NCI-H1105 treated with DMSO at 0.1 percent for 48 hours (cell line): ENCODE results near the gene SUCNR1.
"Not testable (repeated sequence)": the region's sequence is repeated elsewhere in the genome, so short reads cannot be mapped to it uniquely, and the experiment has no call there.

Experiments
- DNase-seq: peaks from one replicate; lab custom pipeline; 2025; lab: John Stamatoyannopoulos, UW

SUCNR1 gene

DNA sequence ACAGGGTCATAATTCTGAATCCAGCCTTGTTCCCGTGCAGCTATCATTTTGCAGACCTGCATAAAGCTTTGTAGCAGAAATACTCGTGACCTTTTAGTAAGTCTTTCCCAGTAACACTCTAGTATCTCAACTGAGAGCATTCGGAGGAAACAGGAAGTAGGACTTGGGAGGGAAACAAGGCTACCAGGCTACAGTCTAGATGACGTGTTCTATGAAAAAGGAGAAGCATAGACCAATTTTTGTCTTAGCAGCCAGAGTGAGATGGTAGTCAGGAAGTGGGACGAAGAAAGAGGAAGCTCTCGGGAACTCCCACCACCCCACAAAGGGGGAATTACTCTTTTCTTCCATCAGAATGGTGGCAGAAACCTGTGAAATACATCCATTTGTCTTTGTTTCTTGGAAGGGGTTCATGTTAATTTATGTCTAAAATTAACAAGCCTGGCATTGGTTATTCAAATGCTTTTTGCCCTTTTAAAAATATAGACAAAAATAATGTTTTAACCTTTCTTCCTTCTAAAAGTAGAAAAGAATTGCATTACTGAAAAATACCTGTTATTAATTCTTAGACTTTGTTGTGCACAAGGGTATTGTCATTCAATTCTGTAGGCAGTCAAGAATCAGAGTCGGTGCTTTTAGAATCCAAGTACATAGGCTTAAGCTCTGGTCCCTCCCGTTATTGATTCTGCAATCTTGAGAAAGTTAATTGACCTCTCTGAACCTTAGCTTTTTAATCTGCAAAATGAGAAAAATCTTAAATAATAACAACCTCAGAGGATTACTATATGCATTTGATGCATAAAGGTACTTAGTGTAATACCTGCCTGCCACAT, 1.6 kb upstream of the SUCNR1 start:
- DNase-seq, result no peak

- not testable (repeated sequence) for DNase-seq
Observed at GRCh38 chr3:151874079-151874478, 636 bp downstream of the SUCNR1 start.

DNA sequence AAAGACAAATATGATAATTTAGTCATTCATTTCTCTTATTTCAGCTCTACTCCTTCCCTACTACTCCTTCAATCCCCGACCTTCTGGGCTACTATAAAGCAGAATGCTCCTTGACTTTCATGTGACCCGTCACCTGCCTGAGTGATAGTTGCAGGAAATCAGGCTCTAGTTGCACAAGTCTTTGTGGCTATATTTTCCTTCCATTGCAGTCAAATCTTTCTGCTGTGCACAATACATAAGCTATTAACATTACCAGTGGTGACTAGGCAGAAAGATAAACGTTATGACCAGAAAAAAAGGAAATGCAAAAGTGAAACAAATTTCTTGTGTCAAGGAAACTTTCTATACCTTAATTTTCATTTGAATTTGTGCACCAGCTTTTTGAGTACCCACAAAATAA, 2.3 kb downstream of the SUCNR1 start:
- no peak for DNase-seq

GRCh38 chr3:151877269-151877668, 3.8 kb downstream of the SUCNR1 start:
- DNase-seq, result no peak

- DNase-seq, result no peak
Observed at GRCh38 chr3:151878465-151878864, 5.0 kb downstream of the SUCNR1 start.

GRCh38 chr3:151879037-151879436, 5.6 kb downstream of the SUCNR1 start:
- DNase-seq, result no peak

DNA sequence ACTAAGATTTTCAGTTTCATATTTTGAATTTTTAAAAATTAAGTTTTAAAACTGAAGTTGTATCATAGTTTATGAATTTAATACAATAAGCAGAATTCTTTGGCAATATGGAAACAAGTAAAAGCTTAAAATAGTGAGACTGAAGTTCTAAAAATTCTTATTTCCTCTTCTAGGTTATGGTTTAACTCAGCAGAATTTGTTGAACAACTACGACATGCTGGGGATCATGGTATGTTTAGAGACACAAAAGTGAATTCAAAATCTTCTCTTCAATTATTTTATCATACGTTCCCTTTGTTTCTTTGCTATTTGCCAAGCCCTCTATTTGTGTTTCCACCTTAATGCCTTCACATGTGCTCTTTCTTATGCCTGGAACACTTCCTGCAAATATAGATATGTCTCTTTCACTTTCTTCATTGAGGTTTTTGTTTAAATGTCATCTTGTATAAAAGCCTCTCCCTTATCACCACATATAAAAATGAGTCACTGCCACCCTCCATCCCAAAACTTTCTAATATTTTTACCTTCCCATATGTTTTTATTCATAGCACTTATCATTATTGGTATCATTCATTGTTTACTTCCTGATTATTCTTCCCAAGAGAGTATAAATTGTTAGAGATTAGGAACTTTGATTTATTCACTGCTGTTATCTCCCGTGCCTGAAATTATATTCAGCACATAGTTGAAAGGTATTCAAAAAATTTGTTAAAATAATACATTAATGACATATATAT, 6.4 kb downstream of the SUCNR1 start:
- DNase-seq, result no peak

GRCh38 chr3:151880416-151880690, 6.9 kb downstream of the SUCNR1 start:
- DNase-seq, result no peak

DNA sequence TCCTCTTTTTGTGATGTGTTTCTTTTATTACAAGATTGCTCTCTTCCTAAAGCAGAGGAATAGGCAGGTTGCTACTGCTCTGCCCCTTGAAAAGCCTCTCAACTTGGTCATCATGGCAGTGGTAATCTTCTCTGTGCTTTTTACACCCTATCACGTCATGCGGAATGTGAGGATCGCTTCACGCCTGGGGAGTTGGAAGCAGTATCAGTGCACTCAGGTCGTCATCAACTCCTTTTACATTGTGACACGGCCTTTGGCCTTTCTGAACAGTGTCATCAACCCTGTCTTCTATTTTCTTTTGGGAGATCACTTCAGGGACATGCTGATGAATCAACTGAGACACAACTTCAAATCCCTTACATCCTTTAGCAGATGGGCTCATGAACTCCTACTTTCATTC, 7.7 kb downstream of the SUCNR1 start:
- no peak for DNase-seq

GRCh38 chr3:151885397-151885796, 12.0 kb downstream of the SUCNR1 start:
- DNase-seq, result not testable (repeated sequence)

DNA sequence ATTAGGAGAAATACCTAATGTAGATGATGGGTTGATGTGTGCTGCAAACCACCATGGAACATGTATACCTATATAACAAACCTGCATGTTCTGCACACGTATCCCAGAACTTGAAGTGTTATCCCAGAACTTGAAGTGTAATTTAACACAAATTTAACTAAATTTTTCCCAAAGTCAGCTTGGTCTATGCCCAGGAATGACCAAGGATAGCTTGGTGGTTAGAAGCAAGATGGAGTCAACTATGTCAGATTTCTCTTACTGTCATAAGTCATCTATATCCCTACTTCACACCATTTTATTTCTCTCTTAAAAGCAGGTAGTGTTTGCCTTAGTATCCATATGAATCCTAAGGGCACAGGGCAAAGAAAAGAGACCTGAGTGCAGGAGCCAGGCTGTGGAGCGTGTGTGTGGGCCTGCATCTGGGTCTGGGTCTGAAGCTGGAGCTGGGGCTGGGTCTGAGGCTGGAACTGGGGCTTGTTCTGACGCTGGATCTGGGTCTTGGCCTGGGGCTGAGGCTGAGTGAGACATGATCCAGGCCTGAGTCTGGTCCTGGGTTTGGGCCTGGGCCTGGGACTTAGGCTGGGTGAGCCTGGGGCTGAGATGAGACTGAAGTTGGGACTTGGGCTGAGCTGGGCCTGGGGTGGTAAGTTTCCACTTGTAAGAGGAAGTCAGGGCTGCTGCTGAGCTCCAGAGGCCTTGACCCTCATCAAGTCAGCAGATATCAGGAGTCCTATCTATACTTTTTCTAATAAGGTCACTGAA, 14.2 kb downstream of the SUCNR1 start:
- DNase-seq, result not testable (repeated sequence)

GRCh38 chr3:151890721-151891141, 17.3 kb downstream of the SUCNR1 start:
- peak; percentile 36 for DNase-seq

- no peak for DNase-seq
Observed at GRCh38 chr3:151891721-151892120, 18.3 kb downstream of the SUCNR1 start.

DNA sequence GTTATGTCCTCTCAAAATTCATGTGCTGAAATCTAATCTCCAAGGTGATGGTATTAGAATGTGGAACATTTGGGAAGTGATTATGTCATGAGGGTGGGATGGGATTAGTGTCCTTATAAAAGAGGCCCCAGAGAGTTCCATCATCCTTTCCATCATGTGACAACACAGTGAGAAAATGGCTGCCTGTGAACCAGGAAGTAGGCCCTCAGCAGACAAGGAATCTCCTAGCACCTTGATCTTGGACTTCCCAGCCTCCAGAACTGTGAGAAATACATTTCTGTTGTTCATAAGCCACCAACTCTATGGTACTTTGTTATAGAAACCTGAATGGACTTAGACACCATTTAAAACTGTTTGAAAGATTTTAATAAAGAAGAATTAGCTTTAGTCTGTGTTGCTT, 20.8 kb downstream of the SUCNR1 start:
- no peak for DNase-seq

DNA sequence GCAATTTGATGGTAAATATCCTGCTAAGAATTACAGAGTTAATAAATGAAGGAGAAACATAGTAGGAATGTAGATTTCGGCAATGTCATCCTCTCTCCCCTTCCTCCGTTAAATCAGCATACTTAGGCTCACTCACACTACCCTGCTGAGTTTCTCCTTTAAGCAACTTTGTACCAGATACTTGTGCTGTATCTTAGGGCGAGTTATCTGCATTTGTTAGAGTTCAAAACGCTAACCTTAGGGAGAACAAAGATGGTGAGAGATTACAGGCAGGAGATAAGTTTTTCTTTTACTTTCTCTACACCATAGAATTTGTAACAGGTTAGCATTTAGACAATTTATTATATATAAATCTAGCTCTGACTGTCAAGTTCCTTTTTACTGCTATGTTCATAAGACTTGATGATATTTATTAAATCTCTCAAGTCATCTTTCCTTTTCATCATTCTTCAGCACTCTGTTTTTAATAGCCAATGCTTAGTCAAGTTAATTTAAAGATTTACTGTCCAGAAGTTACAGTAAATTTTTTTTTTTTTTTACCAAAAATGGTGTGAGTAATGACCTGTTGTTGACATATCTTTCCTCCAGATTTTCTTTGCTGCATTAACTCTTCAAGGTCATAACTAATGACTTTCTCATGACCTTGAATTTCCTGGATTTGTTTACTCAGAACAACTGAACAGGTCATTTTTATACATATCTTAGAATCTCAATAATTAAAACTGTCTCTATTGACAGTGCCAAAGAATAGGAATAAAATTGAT, 22.2 kb downstream of the SUCNR1 start:
- no peak for DNase-seq

DNA sequence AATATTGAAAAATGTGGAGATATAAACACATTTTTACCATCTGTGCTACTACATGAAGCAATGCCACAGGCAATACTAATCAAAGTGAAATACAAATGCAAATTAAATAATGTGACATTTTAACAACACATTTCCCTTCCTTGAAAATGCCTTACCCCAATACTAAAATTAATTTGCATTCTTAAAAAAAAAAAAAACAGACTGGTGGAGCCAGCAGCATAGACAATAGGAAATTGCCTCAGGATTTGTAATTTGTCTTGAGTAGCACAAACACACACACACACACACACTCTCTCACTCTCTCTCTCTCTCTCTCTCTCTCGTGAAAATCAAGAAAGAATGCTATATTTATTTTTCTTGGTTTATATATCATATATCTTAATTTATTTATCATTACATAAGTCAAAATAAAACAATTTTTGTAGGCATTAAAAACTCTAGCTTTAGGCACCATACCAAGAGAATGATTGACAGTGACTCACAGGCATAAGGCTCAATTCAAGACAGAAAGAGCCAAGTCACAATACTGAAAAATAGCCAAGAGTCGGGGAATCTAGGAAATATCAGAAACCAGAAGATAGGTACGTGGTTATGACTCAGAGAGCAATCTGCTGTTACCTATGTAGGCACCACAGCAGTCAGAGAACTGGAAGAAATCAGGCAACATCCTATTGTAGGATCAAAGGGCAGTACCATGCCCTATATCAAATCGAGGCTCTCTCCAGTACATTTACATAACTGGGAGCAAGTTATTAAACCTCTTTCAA, 23.0 kb downstream of the SUCNR1 start:
- DNase-seq, result no peak

- not testable (repeated sequence) for DNase-seq
Observed at GRCh38 chr3:151898121-151898520, 24.7 kb downstream of the SUCNR1 start.

- not testable (repeated sequence) for DNase-seq
Observed at GRCh38 chr3:151898564-151899261, 25.3 kb downstream of the SUCNR1 start.

GRCh38 chr3:151899996-151900395, 26.6 kb downstream of the SUCNR1 start:
- no peak for DNase-seq

GRCh38 chr3:151900460-151900859, 27.0 kb downstream of the SUCNR1 start:
- DNase-seq, result no peak
